RCC 7860 (cell line): Measurements from ENCODE around the gene LIN9.

ENCODE experiments used
- DNase-seq: peaks from one replicate; pipeline ENCODE4 v3.0.0-alpha.2; 2015; ENCODE audit warnings: low spot score
- FAIRE-seq: peaks from 2 replicates; lab custom pipeline; 2012; peaks lifted over from hg19 to GRCh38; lab: Jason Lieb, UNC

LIN9 gene

DNA sequence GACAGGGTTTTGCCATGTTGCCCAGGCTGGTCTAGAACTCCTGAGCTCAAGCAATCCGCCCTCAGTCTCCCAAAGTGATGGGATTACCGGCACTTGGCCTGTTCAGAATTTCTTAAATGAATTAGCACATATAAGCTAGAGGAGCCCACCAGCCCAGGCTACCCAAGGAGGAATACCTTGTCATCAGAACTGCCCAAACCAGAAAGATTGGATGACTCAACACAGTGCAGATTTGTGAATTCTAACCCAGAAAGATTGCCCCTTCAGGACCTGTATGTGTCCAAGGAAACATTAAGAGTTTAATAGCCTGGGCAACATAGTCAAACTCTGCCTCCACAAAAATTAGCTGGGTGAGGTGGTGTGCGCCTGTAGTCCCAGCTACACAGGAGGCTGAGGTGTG lies 14.0 kb upstream of the LIN9 start:
- FAIRE-seq = no peak
- DNase-seq = no peak

GRCh38 chr1:226320930-226321329 lies 12.0 kb upstream of the LIN9 start:
- no peak for DNase-seq

GRCh38 chr1:226318471-226318870 lies 9.5 kb upstream of the LIN9 start:
- DNase-seq = no peak
- no peak for FAIRE-seq

More at GRCh38 chr1:226320930-226321329, 12.0 kb upstream of the LIN9 start:
- no peak for FAIRE-seq

DNA sequence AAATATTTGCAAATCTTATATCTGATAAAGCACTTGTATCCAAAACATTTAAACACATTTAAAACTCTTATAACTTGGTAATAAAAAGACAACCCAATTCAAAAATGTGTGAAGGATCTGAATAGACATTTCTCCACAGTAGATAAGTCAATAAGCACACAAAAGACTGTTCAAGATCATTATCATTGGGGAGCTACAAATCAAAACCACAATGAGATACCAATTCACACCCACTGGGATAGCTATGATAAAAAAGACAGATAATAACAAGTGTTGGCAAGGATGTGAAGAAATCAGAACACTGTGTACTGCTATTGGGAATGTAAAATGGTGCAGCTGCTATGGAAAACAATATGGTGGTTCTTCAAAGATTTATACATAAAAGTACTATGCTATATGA lies 5.1 kb upstream of the LIN9 start:
- FAIRE-seq = no peak
- no peak for DNase-seq

GRCh38 chr1:226312065-226312464 lies 3.1 kb upstream of the LIN9 start:
- FAIRE-seq = no peak

GRCh38 chr1:226311376-226311775 lies 2.4 kb upstream of the LIN9 start:
- FAIRE-seq = no peak

More at GRCh38 chr1:226312065-226312464, 3.1 kb upstream of the LIN9 start:
- no peak for DNase-seq

GRCh38 chr1:226310637-226311195 lies 1.8 kb upstream of the LIN9 start:
- FAIRE-seq = no peak
- DNase-seq = no peak

More at GRCh38 chr1:226311376-226311775, 2.4 kb upstream of the LIN9 start:
- DNase-seq = no peak

DNA sequence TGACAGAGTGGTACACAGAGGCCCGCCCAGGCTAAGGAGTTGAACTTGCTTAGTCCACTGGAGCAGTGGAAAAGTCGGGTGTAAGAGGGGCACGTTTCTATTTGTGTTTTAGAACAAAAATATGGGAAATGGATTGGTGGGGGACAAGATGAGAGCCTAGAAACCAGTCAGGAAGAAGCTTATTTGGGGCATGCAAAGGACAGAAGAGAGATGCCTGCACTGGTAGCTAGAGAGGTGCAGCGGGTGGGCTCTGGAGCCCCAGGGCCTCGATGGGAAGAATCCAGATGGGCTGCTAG lies 1.2 kb upstream of the LIN9 start:
- DNase-seq (no peak), FAIRE-seq (no peak)

DNA sequence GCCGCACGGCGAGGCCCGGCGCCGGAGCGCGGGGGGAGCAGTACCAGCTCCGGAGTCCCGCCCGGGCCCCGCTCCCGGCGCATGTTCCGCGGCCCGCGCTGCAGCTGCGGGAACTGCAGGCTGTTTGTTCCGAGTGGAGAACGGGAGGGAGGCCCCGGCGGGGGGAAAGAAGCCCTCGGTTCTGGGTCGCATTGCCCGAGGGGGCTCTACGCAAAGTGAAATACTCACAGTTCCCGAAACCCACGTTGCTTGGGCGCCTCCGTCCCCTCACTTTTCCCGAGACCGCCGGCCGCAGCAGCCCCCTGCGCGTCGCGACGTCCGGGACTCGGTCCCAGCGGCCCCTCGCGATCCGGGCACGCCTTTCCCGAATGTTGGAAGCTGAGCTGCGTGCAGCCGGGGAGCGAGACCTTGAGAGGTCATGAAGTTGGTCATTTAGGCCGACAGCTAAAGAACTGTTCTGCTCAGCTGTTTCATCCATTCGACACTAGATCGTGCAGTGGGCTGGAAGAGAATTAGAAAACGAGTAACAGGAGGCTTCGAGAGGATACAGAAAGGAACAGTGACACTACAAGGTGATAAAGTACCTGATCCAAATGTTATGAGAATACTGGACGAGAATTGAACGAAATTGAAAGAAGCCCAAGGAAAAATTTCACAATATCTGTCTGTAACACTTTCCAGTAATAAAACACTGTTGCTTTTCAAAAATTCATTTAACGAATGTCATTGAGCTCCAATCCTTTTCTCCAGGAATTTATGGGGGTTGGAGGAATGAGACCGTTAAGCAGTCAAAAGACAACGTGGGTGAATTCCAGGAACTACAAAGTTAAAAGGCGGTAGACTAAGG lies 657 bp upstream of the LIN9 start:
- DNase-seq (no peak), FAIRE-seq (no peak)

DNA sequence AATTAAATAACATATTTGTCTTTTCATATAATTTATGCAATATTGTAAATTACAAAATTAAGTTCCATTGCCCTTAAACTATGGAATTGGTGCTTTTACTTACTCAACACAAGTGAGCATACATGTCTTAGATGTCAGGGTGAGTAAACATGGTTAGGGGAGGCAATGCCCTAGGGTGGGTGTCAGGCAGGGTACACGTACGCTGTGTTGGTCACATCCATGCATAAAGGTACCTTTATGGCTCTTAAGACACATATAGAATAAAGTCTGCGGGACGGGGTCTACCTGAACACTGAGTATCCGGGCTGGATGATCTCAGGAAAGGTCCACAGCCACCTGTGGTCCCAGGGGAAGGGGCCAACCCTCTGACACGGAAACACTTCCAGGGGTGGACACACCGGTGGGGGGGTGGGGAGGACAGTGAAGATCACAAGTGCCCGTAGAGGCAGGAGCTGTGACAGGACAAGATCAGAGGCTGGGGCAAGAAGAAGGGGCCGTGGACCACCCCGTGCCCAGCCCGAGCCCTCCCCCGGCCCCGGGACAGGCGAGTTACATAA lies 720 bp downstream of the LIN9 start:
- no peak for DNase-seq
- FAIRE-seq = no peak

- DNase-seq (no peak), FAIRE-seq (no peak)
Measured at GRCh38 chr1:226306425-226306824, 2.5 kb downstream of the LIN9 start.

DNA sequence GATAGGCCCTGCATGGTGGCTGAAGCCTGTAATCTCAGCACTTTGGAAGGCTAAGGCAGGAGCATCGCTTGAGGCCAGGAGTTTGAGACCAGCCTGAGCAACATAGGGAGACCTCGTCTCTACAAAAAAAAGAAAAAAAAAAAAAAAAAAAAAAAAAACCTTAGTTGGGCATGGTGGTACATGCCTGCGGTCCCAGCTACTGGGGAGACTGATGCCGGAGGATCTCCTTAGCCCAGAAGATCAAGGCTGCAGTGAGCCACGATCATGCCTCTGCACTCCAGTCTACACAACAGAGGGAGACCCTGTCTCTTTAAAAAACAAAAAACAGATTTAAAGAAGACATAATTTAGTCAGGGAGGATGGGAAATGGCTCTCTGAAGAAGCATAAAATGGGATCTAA lies 3.8 kb downstream of the LIN9 start:
- no peak for FAIRE-seq
- DNase-seq = no peak

GRCh38 chr1:226304291-226304955 lies 4.5 kb downstream of the LIN9 start:
- FAIRE-seq = no peak
- no peak for DNase-seq

DNA sequence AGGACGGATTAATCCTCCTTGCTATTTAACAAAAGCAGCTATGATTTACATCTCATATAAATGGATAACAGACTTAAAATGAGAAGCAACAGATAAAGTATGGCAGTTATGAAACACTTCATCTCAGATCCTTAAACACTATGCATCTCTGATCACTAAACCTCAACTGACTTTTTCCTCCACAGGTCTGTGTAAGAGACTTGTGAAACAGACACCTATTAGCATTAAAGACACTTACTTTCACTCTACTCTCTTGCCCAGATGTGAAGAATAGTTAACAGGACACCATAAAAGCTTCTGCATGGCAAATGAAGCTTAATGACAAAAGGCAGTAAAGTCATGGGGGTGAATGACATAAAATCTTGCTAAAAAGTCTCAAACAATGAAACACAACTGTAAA lies 6.2 kb downstream of the LIN9 start:
- FAIRE-seq (no peak), DNase-seq (no peak)

GRCh38 chr1:226296911-226297310 lies 12.1 kb downstream of the LIN9 start:
- no peak for FAIRE-seq

DNA sequence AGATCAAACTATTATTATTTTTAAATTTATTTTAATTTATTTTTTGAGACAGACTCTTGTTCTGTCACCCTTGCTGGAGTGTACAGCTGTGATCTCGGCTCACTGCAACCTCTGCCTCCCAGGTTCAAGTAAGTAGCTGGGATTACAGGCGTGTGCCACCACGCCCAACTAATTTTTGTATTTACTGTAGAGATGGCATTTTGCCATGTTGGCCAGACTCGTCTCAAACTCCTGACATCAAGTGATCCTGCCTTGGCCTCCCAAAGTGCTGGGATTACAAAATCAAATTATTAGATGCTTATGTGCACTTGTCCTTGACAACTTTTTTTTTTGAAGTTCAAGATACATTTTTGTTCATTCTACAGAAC lies 15.4 kb downstream of the LIN9 start:
- DNase-seq = no peak
- no peak for FAIRE-seq

More at GRCh38 chr1:226296911-226297310, 12.1 kb downstream of the LIN9 start:
- DNase-seq = no peak

DNA sequence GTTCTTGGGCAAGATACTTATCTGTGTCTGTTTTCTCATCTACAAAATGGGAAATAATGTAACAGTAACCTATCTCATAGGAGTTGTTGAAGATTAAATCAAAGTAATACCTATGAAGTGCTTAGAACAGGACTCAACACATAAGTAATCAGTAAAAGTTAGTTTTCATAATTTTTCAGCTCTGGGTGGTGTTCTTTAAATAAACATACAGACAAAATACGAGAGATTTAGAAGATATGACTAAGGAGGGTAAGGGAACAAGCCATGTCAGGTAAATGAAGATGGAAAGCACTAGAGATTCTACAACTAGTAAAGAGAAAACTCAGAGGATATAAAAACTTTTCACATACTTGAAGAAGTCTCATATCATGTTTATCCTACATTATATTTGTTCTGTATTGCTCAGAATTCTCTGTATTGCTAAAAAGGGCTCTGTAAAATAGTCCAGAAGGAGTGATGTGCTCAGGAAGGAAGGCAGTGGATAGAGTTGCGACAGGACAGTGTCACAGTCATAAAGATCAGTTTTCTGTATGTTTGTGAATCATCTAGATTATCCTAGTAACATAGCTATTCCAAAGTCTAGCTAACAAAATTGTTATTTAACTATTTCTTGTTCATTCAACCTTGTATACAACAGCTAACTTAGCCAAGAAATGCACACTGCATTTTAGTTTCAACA lies 16.0 kb downstream of the LIN9 start:
- DNase-seq = no peak
- no peak for FAIRE-seq

DNA sequence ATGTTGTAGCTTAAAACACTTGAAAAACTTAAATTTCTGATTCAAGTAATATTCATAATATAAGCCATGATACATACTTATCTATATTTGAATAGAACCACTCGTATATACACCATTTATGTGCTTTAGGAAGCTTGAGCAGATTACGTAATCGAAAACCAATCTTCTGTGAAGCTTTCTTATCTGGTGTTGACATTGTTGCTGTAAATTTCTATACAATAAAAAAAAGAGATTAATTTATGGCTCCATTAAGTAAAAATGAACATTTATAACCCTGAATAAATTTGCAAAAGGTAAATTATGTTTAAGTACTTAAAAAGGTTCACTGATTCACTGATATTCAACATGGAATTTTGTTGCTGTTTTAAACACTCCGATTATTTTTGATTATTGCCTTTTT lies 21.4 kb downstream of the LIN9 start:
- FAIRE-seq = no peak
- DNase-seq = no peak

DNA sequence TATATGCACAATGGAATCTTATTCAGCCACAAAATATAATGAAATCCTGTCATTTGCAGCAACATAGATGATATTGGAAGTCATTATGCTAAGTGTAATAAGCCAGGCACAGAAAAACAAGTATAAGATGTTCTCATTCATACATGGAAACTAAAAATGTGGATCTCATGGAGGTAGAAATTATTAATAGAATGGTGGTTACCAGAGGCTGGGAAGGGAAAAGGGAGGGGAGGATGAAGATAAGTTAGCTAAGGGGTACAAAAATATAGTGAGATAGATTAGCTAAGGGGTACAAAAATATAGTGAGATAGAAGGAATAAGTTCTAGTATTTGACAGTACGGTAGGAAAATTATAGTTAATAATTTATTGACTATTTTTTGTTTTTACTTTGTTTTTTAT lies 27.9 kb downstream of the LIN9 start:
- DNase-seq (no peak), FAIRE-seq (no peak)

- FAIRE-seq = no peak
Measured at GRCh38 chr1:226279498-226279897, 29.5 kb downstream of the LIN9 start.

DNA sequence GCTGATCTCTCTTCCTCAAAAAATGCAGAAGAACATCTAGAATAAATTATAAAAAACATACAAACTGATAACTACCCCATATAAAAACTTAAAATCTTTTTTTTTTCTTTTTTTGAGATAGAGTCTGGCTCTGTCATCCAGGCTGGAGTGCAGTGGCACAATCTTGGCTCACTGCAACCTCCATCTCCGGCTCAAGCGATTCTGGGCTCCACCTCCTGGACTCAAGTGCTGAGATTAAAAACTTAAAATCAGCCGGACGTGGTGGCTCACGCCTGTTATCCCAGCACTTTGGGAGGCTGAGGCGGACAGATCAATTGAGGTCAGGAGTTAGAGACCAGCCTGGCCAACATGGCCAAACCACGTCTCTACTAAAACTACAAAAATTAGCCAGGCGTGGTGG lies 31.1 kb downstream of the LIN9 start:
- FAIRE-seq = no peak
- DNase-seq = no peak

More at GRCh38 chr1:226279498-226279897, 29.5 kb downstream of the LIN9 start:
- DNase-seq = no peak
